ENCODE measurements around the gene FARP1.
A peak's percentile ranks its signal among the peaks of the same experiment; 100 is the strongest.

FARP1 gene, protein sequence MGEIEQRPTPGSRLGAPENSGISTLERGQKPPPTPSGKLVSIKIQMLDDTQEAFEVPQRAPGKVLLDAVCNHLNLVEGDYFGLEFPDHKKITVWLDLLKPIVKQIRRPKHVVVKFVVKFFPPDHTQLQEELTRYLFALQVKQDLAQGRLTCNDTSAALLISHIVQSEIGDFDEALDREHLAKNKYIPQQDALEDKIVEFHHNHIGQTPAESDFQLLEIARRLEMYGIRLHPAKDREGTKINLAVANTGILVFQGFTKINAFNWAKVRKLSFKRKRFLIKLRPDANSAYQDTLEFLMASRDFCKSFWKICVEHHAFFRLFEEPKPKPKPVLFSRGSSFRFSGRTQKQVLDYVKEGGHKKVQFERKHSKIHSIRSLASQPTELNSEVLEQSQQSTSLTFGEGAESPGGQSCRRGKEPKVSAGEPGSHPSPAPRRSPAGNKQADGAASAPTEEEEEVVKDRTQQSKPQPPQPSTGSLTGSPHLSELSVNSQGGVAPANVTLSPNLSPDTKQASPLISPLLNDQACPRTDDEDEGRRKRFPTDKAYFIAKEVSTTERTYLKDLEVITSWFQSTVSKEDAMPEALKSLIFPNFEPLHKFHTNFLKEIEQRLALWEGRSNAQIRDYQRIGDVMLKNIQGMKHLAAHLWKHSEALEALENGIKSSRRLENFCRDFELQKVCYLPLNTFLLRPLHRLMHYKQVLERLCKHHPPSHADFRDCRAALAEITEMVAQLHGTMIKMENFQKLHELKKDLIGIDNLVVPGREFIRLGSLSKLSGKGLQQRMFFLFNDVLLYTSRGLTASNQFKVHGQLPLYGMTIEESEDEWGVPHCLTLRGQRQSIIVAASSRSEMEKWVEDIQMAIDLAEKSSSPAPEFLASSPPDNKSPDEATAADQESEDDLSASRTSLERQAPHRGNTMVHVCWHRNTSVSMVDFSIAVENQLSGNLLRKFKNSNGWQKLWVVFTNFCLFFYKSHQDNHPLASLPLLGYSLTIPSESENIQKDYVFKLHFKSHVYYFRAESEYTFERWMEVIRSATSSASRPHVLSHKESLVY

DNA sequence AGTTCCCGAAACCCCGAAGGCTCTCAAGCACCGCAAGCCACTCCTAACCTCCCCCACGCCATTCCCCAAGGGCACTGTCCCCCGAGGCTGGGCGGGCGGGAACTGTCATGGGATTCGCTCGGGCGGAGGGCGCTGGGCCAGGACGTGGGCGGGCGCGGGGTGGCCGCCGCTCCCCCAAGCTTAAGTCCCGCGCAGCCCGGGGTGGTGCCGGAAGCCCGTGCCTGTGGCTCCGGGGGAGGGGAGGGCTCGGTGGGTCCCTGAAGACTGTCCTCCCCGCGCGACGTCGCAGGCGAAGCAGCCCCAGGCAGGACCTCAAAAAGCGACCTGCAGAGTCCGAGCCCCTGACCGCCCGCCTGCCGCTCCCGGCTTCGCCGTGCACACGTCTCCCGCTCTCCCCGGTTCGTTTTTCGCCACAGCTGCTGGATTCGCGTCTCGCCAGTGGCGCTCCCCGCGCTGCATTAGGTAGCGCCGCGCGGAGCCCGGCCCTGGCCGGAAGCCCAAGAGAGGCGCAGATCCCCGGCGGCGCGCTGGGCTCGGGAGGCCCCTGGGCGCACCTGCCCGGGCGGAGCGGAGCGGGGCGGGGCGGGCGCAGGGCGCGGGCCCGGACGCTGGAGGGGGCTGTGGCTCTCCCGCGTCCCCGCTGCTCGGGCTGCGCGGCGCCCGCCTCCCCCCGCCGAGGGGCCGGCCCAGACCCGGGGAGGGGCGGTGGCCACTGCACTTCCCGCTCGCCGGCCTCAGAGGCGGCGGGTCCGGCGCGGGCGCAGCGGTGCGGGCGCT lies at the start of gene FARP1:
Gene FARP1 (plus strand): TSS at position 715 of the 777 bp plus-strand sequence. CDS start 70,149 bp downstream, outside the sequence.
- DNase-seq, result peak in 52 of 58 donors; percentile 10 to 78 (median 50)

DNA sequence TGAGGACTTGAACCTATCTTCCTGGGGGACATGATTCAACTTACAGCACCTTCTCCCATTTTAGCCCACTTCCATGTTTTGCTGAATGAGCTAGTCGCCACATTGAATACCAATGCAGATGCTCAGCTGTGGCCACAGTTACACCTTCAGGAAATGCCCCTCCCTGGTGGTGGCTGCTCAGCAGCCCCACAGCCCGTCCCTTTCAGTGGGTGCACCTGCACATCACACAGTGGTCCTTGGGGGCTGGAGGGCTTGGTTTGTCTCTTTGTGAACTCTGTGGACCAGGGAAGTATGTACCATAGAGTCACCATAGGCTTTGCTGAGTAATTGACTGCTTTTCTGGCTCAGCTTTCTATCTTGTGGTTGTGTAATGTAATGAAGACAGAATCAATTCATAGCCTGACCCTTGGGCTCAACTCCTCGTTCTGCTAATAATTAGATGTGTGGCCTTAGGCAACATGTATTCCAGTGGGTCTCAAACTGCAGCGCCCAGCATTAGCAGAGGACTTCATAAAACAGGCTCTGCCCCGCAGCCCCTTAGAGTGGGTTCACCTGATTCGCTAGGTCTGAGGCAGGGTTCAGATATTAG lies 48.1 kb upstream of the FARP1 start:
- no peak for DNase-seq

DNA sequence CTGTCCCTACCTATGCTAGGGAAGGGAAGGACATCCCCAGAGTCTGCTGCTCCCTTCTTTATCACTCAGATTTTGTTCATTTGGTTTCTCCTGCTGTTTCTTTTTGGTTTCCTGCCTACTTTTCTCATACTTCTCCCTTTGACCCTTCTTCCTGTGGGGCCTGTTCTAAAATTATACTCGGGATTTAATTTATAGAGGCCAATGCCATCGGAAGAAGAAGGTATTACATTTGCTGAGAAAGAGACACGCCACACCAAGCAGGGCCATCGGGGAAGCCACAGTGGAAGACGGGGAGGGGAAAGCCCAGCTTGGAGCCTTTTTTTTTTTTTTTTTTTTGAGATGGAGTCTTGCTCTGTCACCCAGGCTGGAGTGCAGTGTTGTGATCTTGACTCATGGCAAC lies 46.8 kb upstream of the FARP1 start:
- DNase-seq, result no peak

DNA sequence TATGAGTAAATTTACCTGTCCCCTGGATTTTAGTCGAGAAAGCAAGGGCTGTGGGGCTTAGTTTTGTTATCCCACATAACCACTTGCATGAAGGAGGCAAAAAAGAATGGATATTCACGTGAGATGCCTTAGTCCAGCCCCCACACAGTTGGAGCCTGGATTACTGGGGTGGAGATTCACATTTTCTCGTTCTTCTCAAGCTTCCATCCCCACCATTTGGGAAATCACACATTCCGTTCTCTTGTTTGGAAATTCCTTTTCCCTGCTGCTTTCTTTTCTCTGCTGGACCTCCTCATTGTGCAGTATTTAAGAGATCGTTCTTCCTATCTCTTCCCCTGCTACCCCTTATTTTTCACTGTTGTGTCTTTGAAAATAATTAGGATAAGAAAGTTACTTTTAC lies 45.1 kb upstream of the FARP1 start:
- DNase-seq, result no peak

DNA sequence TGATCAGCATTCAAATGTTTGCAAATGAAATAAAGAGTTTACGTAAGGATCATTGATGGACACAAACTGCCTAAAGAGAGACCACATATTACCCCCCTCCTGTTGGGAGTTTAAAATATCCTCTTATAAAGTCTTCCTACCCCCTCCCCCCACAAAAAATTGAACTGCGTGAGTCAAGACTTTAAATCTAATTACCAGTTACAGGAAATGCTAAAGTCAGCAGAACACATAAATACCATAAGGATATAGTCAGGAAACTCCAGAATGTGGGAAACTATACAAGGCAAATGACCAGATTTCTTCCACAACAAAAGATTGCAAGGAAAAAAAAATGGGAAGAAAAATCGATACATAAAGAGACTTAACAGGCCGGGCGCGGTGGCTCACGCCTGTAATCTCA lies 44.4 kb upstream of the FARP1 start:
- no peak for DNase-seq

DNA sequence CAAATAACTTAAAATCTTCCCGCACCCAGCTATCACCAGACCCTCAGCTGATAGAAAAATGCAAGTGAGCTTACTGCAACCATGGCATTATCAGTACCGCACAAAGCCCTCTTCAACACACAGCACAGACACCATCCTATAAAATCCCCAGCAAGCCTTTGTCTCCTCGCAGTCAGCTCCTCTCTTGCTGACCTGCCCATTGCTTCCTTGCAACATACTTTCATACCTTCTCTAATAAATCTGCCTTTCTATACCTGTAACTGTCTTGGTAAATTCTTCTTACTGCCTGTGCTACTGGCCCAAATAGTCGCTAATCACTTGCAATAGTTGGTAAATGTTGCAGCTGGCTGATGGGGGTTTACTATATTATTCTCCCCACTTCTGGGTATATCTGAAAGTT lies 43.3 kb upstream of the FARP1 start:
- DNase-seq, result no peak

DNA sequence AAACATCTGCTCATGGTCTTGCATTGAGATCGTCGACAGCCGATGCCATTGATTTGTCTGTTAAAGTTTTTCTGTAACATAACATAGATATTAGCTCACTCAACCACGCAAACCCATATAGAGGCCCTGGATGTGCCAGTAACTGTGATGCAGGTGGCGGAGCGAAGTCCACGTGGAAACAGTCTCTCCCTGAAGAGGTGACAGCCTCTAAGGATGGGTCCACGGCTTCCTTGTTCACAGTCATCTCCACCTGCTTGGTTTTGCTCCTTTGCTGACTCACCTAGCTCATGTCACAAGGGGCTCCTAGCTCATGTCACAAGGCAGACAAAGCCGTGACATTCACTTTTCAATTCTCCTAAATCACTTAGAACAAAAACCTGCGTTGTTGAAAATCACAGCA lies 42.4 kb upstream of the FARP1 start:
- DNase-seq, result no peak

DNA sequence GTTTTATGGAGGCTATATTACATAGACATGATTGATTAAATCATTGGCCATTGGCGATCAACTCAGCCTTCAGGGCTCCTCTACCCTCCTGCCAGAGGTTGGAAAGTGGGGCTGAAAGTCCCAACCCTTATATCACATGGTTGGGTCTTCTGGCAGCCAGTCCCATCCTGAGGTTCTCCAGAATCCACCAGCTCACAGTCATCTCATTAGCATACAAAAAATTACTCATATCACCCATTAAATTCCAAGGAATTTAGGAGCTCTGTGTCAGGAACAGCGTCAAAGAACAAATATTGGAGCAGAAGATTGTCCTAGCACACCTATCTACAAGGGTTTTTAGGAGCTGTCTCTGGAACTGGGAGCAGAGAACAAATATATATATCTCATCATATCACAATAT lies 39.4 kb upstream of the FARP1 start:
- no peak for DNase-seq

DNA sequence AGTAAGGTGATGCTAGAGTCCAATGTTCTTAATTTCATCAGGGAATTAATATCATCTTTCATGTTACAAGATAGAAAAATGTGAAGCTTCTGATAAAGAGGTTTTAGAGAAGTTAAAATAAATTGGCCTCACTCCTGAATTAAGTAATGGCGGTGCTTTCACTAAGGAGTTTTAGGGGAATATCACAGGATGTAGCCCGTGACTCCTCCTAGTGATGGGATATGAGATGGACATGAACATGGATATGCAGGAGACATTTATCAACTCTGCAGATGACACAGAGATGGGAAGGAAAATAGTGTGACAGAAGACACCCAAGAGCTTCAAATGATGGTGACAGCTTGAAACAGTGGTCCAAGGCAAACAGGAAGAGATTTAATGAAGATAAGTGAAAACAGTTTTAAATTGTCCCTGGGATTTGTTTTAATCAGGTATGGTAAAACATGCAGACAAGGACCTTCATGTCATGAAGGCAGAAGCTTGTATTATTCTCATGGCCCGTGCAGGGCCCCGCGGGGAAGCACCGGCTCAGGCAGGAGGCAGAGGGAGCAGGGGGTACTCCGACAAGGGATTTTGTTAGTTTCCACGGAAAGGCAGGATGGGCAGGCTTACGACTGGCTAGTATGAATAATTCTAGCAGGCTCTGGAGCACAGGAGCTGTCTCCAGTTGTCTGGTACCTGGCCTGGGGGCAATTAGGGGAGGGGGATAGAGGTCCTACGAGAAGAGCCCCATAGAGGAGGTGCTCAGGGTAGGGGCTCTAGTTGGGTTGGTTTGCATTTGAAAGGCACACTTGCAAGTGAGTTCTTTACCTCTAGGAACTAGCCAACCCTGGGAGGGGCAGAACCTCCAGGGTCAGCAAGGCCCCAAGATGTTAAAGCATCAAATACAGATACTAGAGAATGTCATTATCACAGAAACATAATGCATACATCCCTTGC lies 38.7 kb upstream of the FARP1 start:
- DNase-seq, result no peak

DNA sequence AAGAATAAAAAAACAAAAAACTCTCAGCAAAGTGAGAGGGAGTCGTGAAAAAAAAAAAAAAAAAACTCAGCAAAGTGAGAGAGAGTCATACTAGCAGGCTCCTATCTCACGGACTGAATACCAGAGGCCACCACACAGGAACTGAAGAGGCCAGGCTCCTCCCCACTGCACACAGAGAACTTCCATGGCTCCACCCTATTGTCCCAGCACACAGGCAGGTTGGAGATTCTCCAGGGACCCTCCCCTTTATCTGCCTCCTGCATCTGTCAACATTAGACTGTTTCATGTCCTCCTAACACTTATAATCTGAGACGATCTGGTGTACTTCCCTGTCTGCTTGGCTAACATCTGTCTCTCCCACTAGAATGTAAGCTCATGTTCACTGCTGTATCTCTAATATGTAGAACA lies 37.0 kb upstream of the FARP1 start:
- DNase-seq, result no peak

DNA sequence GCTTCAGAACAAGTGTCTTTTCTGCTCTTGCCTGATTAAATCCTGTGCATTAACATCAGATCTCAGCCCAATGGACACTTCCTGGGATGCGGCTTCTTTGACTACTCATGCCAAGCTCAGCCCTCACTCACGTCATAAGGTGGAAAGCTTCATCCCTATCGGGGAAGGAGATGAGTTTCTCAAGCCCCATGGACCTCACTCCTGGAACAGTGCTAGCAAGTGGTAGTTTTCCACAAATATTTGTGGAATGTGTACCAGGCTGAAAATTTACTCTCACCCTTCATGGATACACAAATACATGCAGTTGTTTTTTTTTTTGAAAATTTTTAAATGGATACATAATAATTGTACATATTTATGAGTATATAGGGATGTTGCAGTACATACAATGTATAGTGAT lies 34.6 kb upstream of the FARP1 start:
- no peak for DNase-seq

DNA sequence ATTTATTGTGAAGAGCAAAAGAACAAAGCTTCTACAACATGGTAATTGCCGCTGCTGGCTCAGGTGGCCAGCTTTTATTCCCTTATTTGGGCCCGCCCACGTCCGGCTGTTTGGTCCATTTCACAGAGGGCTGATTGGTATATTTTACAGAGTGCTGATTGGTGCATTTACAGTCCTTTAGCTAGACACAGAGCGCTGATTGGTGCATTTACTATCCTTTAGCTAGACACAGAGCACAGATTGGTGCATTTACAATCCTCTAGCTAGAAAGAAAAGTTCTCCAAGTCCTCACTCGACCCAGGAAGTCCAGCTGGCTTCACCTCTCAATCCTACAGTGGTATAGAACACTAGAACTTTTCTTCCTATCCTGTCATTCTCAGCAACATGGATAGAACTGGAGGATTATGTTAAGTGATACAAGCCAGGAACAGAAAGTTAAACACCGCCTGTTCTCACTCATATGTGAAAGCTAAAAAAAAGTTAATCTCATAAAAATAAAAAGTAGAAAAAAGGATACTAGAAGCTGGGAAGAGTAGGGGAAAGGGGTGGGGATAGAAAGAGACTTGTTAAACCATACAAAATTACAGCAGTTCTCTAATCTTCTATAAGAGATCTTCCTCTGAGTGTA lies 33.6 kb upstream of the FARP1 start:
- DNase-seq, result no peak

DNA sequence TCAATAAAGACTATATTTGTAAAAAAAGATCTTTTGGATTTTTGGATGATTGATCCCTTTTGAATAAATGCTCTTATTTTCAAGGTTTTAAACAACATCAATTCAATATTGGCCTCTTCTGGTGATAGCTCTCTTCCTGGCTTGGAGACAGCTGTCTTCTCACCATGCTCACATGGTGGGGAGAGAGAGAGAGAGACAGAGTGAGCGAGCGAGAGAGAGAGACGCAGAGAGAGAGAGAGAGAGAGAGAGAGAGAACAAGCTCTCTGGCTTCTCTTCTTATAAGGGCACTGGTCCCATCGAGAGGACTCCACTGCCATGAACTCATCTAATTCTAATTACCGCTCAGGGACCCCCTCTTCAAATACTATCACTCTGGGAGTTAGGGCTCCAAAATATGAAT lies 32.1 kb upstream of the FARP1 start:
- DNase-seq, result no peak

DNA sequence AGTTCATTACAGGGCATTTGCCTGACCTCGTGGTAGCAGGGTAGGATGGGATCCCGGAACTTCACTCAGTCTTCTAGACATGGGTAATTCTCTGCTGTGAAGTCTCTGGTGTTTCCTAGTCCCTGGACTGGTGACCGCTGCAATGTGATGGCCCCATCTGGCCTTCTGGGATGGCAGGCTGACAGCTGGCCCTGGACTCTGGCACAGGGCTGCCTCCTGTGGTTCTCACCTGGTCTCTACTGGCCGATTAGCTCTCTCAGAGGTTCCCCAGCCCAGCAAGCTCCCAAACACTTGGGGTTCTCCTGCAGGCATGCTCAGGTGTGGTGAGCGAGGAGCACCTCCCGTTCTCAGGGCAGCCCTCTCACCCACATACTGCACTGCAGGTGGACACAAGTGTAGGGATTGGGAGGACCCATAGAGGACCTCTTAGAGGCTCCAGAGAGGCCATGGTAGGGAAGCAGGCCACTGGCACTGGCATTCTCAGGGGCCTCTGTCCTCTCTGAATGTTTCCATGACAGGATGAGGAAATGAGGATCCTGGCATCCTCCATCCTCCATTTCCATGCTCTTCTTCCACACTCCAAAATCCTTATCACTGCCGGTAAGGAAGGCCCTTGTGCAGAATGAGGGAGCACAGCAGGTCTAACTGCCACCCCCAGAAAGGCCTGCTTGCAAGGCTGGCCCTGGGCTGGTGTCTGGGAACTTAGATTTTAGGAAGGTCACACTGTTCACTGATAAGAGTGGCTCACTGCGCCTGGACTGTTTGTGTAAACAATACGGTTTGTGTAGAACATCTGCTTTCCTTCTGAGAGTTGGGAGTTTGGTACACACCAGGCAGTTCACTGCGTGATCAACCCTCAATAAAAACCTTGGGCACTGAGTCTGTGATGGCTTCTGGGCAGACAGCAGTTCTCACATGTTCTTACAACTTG lies 31.5 kb upstream of the FARP1 start:
- DNase-seq, result no peak

DNA sequence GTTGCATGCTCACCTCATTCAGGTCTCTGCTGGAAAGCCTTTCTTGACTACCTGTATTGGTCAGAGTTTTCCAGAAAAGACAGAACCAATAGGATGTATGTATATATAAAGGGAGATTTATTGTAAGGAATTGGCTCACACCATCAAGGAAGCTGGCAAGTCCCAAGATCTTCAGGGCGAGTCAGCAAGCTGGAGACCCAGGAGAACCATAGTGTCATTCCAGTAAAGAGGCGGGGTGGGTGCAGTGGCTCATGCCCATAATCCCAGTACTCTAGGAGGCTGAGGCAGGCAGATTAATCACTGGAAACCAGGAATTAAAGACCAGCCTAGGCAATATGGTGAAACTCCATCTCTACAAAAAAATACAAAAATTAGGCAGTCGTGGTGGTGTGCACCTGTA lies 30.4 kb upstream of the FARP1 start:
- DNase-seq, result no peak

DNA sequence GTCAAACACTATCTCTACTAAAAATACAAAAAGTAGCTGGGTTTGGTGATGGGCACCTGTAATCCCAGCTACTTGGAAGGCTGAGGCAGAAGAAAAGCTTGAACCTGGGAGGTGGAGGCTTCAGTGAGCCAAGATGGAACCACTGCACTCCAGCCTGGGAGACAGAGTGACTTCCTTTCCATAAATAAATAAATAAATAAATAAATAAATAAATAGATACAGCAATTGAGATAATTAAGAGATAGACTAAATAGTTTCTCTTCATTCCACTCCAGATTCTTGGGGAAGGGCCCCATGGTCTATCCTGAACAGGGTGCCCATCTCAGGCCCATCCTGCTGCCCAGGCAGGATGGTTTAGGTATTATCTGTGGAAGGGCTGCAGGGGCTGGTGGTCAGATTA lies 24.0 kb upstream of the FARP1 start:
- no peak for DNase-seq

DNA sequence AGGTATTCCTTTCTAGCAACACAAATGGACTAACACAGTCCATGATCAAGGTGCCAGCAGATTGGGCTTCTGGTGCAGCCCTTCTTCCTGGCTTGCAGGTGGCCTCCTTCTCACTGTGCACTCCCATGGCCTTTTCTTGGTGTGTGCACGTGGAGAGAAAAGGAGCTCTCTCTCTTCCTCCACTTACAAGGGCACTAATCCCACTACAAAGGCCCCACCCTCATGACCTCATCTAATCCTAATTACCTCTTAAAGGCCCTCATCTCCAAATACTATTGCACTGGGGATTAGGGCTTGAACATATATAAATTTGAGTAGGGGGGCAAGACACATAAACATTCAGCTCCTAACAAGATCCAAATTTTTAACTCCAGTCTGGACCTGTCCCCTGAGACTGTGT lies 19.7 kb upstream of the FARP1 start:
- DNase-seq, result no peak

DNA sequence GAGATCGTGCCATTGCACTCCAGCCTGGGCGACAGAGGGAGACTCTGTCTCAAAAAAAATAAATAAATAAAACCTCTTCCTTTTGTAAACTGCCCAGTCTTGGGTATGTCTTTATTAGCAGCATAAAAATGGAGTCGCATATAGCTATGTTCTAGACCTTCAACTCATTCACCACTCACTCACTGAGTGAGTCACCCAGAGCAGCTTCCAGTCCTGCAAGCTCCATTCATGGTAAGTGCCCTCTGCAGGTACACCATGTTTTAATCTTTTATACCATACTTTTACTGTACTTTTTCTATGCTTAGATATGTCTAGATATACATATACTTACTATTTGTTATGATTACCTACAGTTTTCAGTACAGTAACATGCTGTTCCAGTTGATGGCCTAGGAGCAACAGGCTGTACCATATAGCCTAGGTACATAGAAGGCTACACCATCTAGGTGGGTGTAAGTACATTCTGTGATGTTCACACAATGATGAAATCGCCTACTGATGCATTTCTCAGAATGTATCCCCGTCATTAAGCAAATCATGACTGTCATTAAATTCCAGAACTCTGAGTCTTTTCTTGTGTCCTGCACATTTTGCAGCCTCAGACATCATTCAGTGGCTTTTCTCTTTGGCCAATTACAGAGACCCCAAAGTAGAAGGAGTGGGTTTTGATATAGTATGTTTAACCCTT lies 13.7 kb upstream of the FARP1 start:
- no peak for DNase-seq

Measured in anterior cingulate cortex (tissue), 58 donors.